Endothelial cell of umbilical vein (primary cell): ENCODE data around the gene SORCS2. TPM values are rescaled to one million over a fixed set of nuclear protein-coding genes. Genes with fewer than 3 reads are reported as not detected.

Experiments
- BruUV-seq: library from RNA; stranded (reverse); fragments of 400-500 nt; replicated peaks from 2 replicates; lab custom pipeline; 2021; lab: Mats Ljungman, UMichigan
- CTCF ChIA-PET: fragments of 300-600, 350-600 bp; sonication (Branson Sonifier 250); formaldehyde crosslinking; loops from one replicate; lab custom pipeline; 2021; ENCODE audit warnings: antibody characterized with exemption, inconsistent platforms; lab: Charles Lee
- POLR2A ChIA-PET: fragments of 300-600, 350-600 bp; sonication (Branson Sonifier 250); formaldehyde crosslinking; loops from one replicate; lab custom pipeline; 2021; ENCODE audit warnings: antibody characterized with exemption, inconsistent platforms; lab: Charles Lee
- DNase-seq: peaks from one replicate; pipeline ENCODE4 v3.0.0-alpha.2; 2011; ENCODE audit warnings: low read depth, low spot score
- FAIRE-seq: peaks from 2 replicates; lab custom pipeline; 2011; peaks lifted over from hg19 to GRCh38; lab: Jason Lieb, UNC
- H2AFZ ChIP-seq: 2 replicates; pipeline ENCODE4 v1.6.0; 2012; ENCODE audit warnings: low read depth, low read length, control low read depth, inconsistent platforms
- H3K27ac ChIP-seq: 2 replicates; pipeline ENCODE4 v1.5.1; 2011; ENCODE audit warnings: low read depth, mild to moderate bottlenecking, control low read depth, low read length, moderate library complexity; ENCODE audit not compliant: insufficient read depth
- H3K27me3 ChIP-seq, 2 experiments: 2 replicates each; pipeline versions ENCODE4 v1.6.0 to v1.6.1; 2011; ENCODE audit warnings: low read length in 2 of 2, mixed read lengths in 1 of 2; ENCODE audit not compliant: control insufficient read depth in 2 of 2, insufficient read depth in 2 of 2
- H3K36me3 ChIP-seq, 2 experiments: 2 replicates in 1 of 2; 3 replicates in 1 of 2; pipeline ENCODE4 v1.5.1; 2011; ENCODE audit warnings: low read length in 2 of 2, mild to moderate bottlenecking in 1 of 2, moderate library complexity in 1 of 2; ENCODE audit not compliant: control insufficient read depth in 2 of 2, insufficient read depth in 2 of 2; ENCODE audit errors: extremely low read depth in 1 of 2
- H3K4me1 ChIP-seq: 3 replicates; pipeline ENCODE4 v1.5.1; 2011; ENCODE audit warnings: mild to moderate bottlenecking, low read length; ENCODE audit not compliant: control insufficient read depth, insufficient read depth; ENCODE audit errors: extremely low read depth
- H3K4me2 ChIP-seq: 2 replicates; pipeline ENCODE4 v1.6.1; 2011; ENCODE audit warnings: low read length, control low read depth, mixed read lengths; ENCODE audit not compliant: insufficient read depth
- H3K4me3 ChIP-seq, 3 experiments: fragments of 200-600 bp in 1 of 3; sonication (generic), shearing (Covaris generic) in 1 of 3; replicated peaks in 1 of 3; 2 replicates each; pipeline ENCODE4 v1.5.1; 2011 to 2016; ENCODE audit warnings: control low read depth in 3 of 3, low read length in 3 of 3, mild to moderate bottlenecking in 2 of 3, inconsistent platforms in 1 of 3, low read depth in 1 of 3, moderate library complexity in 1 of 3; ENCODE audit not compliant: insufficient read depth in 1 of 3
- H3K79me2 ChIP-seq: 2 replicates; pipeline ENCODE4 v1.6.0; 2012; ENCODE audit warnings: low read length, inconsistent platforms; ENCODE audit not compliant: control insufficient read depth, insufficient read depth
- H3K9ac ChIP-seq: replicated peaks from 2 replicates; pipeline ENCODE3; 2011; ENCODE audit warnings: low read length, control low read depth; ENCODE audit not compliant: insufficient read depth; ENCODE audit errors: extremely low read depth
- H3K9me1 ChIP-seq: replicated peaks from 3 replicates; pipeline ENCODE4 v1.6.0; 2011; ENCODE audit warnings: mild to moderate bottlenecking, low read length; ENCODE audit not compliant: control insufficient read depth, insufficient read depth; ENCODE audit errors: extremely low read depth
- H3K9me3 ChIP-seq: replicated peaks from 2 replicates; pipeline ENCODE4 v1.5.1; 2012; ENCODE audit warnings: low read length, inconsistent platforms; ENCODE audit not compliant: control insufficient read depth, insufficient read depth
- H4K20me1 ChIP-seq: replicated peaks from 2 replicates; pipeline ENCODE3; 2011; ENCODE audit warnings: mild to moderate bottlenecking, low read length; ENCODE audit not compliant: control insufficient read depth, insufficient read depth; ENCODE audit errors: extremely low read depth
- EZH2 ChIP-seq: IDR thresholded peaks from 2 replicates; pipeline ENCODE4 v1.6.1; 2012; ENCODE audit warnings: borderline replicate concordance, low read depth, mild to moderate bottlenecking, moderate library complexity, low read length, inconsistent platforms; ENCODE audit not compliant: severe bottlenecking
- GATA2 ChIP-seq: IDR thresholded peaks from 2 replicates; pipeline ENCODE4 v1.7.0; 2011; ENCODE audit warnings: low read depth, mild to moderate bottlenecking, moderate library complexity, mixed read lengths, low read length; ENCODE audit not compliant: insufficient read length, insufficient read depth
- JUN ChIP-seq: IDR thresholded peaks from 2 replicates; pipeline ENCODE4 v1.6.1; 2011; ENCODE audit warnings: borderline replicate concordance, low read depth; ENCODE audit not compliant: insufficient read length, insufficient read depth
- MAX ChIP-seq: IDR thresholded peaks from 2 replicates; pipeline ENCODE4 v1.6.1; 2011; ENCODE audit not compliant: insufficient read depth, insufficient read length
- MYC ChIP-seq: IDR thresholded peaks from one replicate; pipeline ENCODE4 v1.6.1; 2011; ENCODE audit warnings: mild to moderate bottlenecking, low read depth, low read length
- POLR2A ChIP-seq: IDR thresholded peaks from 2 replicates; pipeline ENCODE4 v1.6.1; 2012; ENCODE audit warnings: low read depth, mild to moderate bottlenecking, control low read depth, low read length
- POLR2AphosphoS5 ChIP-seq: IDR thresholded peaks from 2 replicates; pipeline ENCODE4 v1.6.1; 2012; ENCODE audit warnings: low read depth, mild to moderate bottlenecking, control low read depth, low read length, moderate library complexity; ENCODE audit not compliant: insufficient read depth
- dilution Hi-C: fragments of 300-500 bp; cut with MboI; formaldehyde crosslinking; loops from one replicate; pipeline ENCODE4 v1.15.0; 2019; ENCODE audit warnings: low sequenced_read_pairs; ENCODE audit not compliant: extremely low pct_ligation_motif_present
- intact Hi-C: fragments of 100-400 bp; cut with micrococcal nuclease; formaldehyde crosslinking; loops from one replicate; pipeline ENCODE4 v1.10.0; 2022
- polyA plus RNA-seq, 4 experiments: library from polyadenylated mRNA; depleted of rRNA in 3 of 4; stranded (reverse) in 3 of 4; unstranded in 1 of 4; fragments of >200 nt; gene quantifications; 2 replicates each; pipeline versions ENCODE4 v1.2.1 to v1.2.3, GENCODE V29; 2011 to 2012; ENCODE audit warnings: missing spikeins in 1 of 4
- total RNA-seq: library from RNA; stranded (reverse); gene quantifications from 2 replicates; pipeline ENCODE4 v1.2.3, GENCODE V29; 2021

SORCS2 gene
- total and polyA plus RNA-seq, 2 donors (not counting 3 experiments of a cell fraction or from before 2014, with no cell fraction given) = not detected

- Histone ChIP-seq H3K27ac (no peak overlapping the region), H3K4me3 (no peak overlapping the region), H3K9me1 (no peaks in the 10 kb centered on the region), H3K4me1 (no peaks in the 10 kb centered on the region), H3K4me2 (no peak overlapping the region), H3K79me2 (no peaks in the 10 kb centered on the region), H2AFZ (no peak overlapping the region), H3K9me3 (no peaks in the 10 kb centered on the region), H3K27me3 (no peaks in the 10 kb centered on the region), H3K36me3 (no peaks in the 10 kb centered on the region), H4K20me1 (no peaks in the 10 kb centered on the region), H3K9ac (no peak overlapping the region)
- intact Hi-C loops = no loop called here
- DNase-seq = no peak
- dilution Hi-C loops = no loop called here
- ChIA-PET POLR2A (no interaction called here), CTCF (no interaction called here)
- TF ChIP-seq JUN (no peak), MAX (no peak), POLR2AphosphoS5 (no peak), MYC (no peak), GATA2 (no peak), EZH2 (no peak), POLR2A (no peak)
- BruUV-seq = no TSS peak
- no peak for FAIRE-seq
Observed at GRCh38 chr4:7596918-7597606, 404.7 kb downstream of the SORCS2 start.
